Mononuclear cell (primary cell): ENCODE data around the gene NFRKB. TPM values are rescaled to one million over a fixed set of nuclear protein-coding genes. Genes with fewer than 3 reads are reported as not detected.

Source experiments
- H3K27me3 ChIP-seq: 2 replicates; pipeline ENCODE4 v1.6.0; 2011; ENCODE audit warnings: low read length, control low read depth; ENCODE audit not compliant: insufficient read depth
- H3K4me1 ChIP-seq: 2 replicates; pipeline ENCODE4 v1.5.1; 2011; ENCODE audit warnings: mild to moderate bottlenecking, low read length, control low read depth; ENCODE audit not compliant: insufficient read depth
- H3K4me3 ChIP-seq: 2 replicates; pipeline ENCODE4 v1.5.1; 2011; ENCODE audit warnings: mild to moderate bottlenecking, low read length, moderate library complexity
- H3K9me3 ChIP-seq: 2 replicates; pipeline ENCODE4 v1.5.1; 2011; ENCODE audit warnings: low read depth, mild to moderate bottlenecking, control low read depth, low read length
- total RNA-seq: library from RNA; depleted of rRNA; stranded (reverse); fragments of >200 nt; gene quantifications from one replicate; pipeline ENCODE4 v1.2.3, GENCODE V29; 2012

Gene NFRKB
- total RNA-seq, result 38.0 TPM

DNA sequence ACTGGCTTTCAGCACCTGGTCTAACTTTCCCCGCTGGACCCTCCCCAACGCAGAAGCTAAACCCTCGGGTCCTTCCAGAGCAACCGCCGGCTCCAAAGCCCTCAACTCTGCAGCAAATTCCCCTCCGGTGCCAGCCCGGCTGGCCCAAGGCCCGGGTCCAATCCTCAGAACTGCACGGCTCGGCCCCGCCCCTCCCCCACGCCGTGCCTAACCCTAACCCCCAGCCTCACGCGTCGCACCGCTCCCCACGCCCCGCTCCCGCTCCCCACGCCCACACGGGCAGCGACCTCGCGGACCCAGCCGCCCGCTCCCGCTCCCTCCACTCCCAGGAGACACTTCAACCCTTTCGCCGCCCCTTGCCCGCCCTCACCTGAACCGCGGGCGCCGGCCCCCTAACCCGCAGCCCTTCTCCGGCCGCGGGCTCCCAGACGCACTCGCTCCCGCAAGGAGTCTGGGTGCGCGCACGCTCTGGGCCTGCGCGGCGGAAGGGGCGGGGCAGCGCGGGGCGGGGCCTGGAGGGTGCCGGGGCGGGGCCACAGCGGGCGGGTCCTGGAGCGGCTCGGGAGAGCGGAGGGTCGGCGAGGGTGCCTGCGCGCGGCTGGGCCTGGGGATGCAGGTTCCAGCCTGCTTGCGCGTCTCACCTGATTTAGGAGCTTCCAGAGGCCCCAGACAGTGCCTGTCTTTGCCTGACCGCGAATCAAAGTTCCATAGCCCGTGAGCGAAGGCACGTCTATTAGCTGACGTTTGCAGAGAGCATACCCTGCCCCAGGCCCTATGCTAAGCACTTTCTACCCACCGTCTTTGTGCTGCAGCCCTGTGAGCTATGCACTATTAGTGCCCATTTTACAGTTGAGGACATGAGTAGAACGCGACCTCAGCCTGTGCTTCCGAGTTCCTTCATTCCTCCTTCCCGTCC is at the start of gene NFRKB:
Gene NFRKB, minus strand, starts transcription at position 453 of the 916 bp plus-strand sequence. CDS start 2,729 bp downstream, outside the sequence.
- H3K27me3 ChIP-seq, result no peaks in the 10 kb centered on the region
- H3K4me1 ChIP-seq, result peaks cover 21% of the 10 kb centered on the region
- peak within 1 kb of the TSS; percentile 84 for H3K4me3 ChIP-seq
- H3K9me3 ChIP-seq, result no peaks in the 10 kb centered on the region

DNA sequence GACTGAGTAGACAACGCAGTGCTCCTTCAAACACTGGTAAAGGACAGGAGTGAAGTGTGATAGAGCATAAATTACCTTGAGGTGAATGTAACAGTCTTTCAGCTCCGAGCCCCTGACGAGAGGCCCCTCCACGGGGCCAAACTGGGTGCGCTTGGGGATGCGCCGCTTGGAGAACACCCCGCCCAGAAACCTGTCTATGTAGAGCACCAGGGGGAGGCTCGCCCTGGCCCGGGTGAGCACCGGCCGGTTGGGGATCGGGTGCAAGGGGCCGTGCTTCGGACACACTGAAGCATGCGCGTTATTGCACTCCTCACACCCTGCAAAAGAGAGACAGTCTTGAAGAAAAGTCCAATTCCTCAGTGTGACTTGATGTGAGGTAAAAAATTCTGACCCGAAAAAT is 49.3 kb upstream of the NFRKB start:
- no peak overlapping the region for H3K4me3 ChIP-seq
- H3K27me3 ChIP-seq, result no peaks in the 10 kb centered on the region
- H3K4me1 ChIP-seq, result peaks cover 27% of the 10 kb centered on the region
- H3K9me3 ChIP-seq, result no peaks in the 10 kb centered on the region

DNA sequence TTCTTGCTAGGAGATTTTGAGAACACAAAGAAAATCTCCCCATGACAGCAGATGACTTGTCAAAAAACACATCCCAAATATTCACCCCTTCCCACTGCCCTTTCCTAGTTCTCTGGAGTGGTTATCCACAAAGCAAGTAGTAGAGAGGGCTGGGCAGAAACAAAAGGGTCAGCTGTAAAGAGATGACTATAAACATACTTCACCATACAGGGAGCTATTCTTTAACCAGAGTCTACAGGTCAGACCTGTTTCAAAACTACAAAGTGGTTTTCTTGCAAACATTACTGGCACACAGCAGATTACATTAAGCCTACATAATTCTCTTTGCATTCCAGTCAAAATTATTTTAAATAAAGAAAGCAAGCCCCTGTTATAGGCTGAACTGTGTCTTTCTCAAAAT is 47.7 kb upstream of the NFRKB start:
- no peak overlapping the region for H3K4me3 ChIP-seq
- peaks cover 11% of the 10 kb centered on the region for H3K4me1 ChIP-seq
- H3K27me3 ChIP-seq, result no peaks in the 10 kb centered on the region
- no peaks in the 10 kb centered on the region for H3K9me3 ChIP-seq

DNA sequence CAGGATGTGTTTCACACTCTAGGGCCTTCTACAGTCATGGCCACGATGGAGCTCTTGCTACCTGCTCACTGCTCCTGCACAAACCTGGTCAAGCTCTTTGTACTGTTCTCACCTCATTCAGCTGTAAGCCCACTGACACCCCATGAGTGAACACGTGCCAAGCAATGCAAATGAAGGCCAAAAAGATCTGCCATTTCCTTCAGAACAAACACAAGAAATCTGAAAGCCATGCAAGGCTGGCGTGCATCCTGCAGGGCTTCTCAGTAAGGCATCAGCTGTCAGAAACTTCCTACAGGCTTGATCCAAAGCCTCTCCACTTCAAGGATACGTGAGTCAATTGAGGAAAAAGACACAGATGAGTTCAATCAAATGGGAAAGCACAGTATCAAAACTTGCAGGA is 44.1 kb upstream of the NFRKB start:
- Histone ChIP-seq H3K27me3 (no peaks in the 10 kb centered on the region), H3K4me3 (no peak overlapping the region), H3K9me3 (no peaks in the 10 kb centered on the region), H3K4me1 (no peaks in the 10 kb centered on the region)

DNA sequence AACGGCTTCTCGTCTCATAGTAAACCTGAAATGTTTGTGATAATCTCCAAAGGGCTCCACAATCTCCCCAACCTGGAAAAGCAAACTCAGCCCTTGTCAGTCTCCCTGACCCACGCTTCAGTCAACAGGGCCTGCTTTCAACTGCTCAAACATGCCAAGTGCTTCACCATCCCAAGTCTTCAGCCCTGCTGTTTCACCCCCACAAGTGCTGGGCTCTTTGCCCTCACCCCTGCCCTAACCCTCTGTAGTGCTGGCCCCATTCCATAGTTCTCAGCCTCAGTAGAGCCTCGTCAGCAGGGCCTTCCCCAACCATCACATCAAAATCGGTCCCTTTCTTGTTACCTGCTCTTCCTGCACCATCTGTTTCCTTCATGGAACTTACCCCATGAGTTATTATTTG is 43.4 kb upstream of the NFRKB start:
- H3K4me3 ChIP-seq, result no peak overlapping the region
- H3K4me1 ChIP-seq, result no peaks in the 10 kb centered on the region
- no peaks in the 10 kb centered on the region for H3K9me3 ChIP-seq
- no peaks in the 10 kb centered on the region for H3K27me3 ChIP-seq

DNA sequence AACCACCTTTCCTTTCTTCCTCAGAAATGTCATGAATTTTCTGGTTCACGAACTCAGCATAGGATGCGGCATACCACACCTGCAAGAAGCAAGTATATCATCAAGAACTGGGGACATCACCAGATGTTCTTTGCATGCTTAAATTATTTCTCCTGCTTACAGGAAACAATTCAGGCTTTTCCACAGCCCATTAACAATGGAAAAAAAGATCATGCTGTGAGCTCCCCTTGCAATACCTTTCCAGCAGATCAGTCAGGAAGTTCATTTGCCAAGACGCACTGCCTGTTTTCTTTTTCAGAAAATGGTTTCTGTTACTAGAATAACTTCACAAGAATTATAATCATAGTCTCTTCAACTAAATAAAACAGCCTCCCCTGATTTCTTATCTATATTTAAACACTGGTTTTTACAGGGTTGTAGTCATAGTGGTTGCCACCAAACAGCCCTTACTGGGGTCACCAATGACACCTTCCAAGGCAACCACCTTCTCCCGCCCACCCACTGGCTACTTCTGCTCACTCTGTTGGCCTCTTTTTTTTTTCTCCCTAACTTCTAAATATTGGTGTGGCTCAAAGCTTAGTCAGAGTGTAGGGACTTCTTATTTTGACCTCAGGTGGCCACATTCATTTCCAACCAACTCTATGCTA is 42.3 kb upstream of the NFRKB start:
- H3K4me3 ChIP-seq, result no peak overlapping the region
- H3K27me3 ChIP-seq, result no peaks in the 10 kb centered on the region
- no peaks in the 10 kb centered on the region for H3K4me1 ChIP-seq
- H3K9me3 ChIP-seq, result no peaks in the 10 kb centered on the region

DNA sequence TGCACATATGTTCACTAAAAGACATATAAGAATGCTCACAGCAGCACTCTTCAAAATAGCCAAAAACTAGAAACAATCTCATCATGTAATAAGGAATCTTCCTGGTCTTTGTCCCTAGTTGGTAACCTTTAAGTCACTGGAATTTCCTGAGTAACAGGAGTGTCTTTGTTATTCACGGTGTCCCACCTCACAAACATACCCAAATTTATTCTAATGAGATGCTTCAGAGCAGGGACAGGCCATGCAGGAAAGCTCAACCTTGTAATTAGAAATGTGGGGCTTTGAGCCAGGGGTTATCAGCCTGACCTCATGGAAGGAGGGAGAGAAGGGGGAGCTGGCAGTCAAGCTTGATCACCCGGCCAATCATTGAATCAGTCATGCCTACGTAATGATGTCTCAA is 40.3 kb upstream of the NFRKB start:
- Histone ChIP-seq H3K4me1 (peaks cover 6% of the 10 kb centered on the region), H3K4me3 (no peak overlapping the region), H3K27me3 (no peaks in the 10 kb centered on the region), H3K9me3 (no peaks in the 10 kb centered on the region)

DNA sequence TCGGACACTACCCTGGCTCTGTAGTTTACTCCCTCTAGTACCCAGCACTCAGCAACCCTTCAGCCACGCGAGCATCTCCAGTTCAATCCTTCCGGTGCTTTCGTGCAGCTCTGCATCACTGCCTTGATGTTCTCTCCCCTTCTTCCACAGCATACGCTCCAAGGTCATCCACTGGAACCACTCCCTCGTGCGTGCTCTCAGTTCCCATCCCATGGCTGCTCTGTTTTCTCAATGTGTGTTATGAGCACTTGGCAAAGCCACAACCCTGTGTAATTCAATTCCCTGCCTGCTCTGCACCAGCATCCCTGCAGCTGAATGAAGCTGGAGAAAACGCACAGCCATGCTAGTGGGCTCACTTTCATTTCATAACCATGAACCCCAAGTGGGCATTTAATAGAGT is 38.5 kb upstream of the NFRKB start:
- no peaks in the 10 kb centered on the region for H3K9me3 ChIP-seq
- peaks cover 24% of the 10 kb centered on the region for H3K4me1 ChIP-seq
- H3K4me3 ChIP-seq, result no peak overlapping the region
- no peaks in the 10 kb centered on the region for H3K27me3 ChIP-seq

DNA sequence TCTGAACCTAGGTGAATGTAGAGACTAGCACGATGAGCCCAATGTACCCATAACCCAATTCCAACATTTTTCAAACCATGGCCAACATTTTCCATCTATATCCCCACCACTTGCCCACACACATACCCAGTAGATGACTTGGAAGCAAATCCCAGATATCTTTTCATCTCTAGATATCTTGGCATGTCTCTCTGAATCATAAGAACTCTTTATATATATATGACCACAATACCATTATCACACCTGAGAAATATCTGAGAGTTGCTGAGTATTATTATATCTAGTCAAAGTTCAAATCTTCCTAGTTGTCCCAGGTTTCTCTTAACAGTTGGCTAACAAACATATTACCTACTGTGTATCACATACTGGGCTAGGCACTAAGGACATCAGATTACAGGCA is 37.9 kb upstream of the NFRKB start:
- Histone ChIP-seq H3K4me1 (peaks cover 29% of the 10 kb centered on the region), H3K9me3 (no peaks in the 10 kb centered on the region), H3K27me3 (no peaks in the 10 kb centered on the region), H3K4me3 (no peak overlapping the region)

DNA sequence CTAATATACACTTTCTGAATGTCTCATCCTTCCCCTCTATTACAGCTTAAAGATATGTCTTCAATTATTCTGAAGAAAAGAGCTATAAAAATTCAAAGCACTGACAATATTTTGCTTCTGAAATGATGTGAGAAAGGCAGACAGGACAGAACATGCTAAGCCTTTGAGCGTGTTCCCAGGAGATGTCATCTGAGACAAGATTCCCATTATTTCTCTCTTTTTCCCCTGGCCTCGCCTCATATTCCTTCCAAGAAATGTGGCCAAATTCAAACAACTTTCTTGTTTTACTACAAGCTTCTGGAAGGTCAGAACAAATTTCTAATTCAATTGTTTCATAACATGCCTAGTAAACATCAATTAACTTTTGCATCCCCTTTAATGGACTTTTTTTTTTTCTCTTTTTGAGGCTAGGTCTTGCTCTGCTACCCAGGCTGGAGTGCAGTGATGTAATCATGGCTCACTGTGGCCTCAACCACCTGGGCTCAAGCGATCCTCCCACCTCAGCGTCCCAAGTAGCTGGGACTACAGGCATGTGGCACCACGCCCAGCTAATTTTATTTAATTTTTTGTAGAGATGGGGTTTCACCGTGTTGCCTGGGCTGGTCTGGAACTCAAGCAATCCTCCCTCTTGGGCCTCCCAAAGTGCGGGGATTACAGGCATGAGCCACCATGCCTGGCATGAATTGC is 37.1 kb upstream of the NFRKB start:
- Histone ChIP-seq H3K4me1 (peaks cover 29% of the 10 kb centered on the region), H3K27me3 (no peaks in the 10 kb centered on the region), H3K9me3 (no peaks in the 10 kb centered on the region), H3K4me3 (no peak overlapping the region)

DNA sequence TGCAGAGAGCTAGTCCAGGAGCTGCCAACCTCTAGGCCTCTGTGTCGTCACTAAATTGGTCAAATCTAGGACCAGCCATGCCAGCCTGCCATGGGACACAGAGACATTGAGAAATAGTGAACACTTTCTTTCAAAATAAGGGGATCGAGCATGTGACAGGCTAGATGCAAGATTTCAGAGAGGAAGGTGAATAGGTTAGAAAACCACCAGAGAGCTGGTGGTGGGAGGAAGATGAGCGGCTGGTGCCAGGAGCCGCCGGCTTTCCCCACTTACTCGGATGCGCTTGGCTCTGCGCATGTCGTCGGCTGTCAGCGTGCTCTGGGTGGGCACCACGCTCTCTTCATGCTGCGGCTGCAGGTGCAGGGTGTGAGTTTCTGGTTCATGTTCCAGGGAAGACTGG is 35.4 kb upstream of the NFRKB start:
- H3K27me3 ChIP-seq, result no peaks in the 10 kb centered on the region
- H3K4me1 ChIP-seq, result peaks cover 29% of the 10 kb centered on the region
- no peak overlapping the region for H3K4me3 ChIP-seq
- H3K9me3 ChIP-seq, result no peaks in the 10 kb centered on the region

DNA sequence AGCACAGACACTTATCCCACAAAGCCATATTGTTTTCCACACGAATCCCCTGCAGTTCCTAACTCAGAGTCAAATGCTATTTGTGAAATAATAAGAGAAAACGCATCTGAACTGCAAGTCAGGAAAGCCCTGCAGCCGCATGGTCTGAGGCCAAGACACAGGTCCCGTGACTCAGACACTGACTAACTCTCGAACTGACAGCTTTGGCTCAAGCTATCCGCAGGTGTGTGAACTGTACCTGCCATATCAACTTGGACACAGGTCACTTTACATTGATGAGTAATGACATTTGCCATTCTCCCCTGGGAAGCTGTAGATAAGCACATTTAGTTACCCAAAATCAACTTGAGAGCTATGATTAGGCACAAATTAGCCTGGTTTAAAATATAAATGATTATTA is 34.9 kb upstream of the NFRKB start:
- Histone ChIP-seq H3K4me3 (no peak overlapping the region), H3K9me3 (no peaks in the 10 kb centered on the region), H3K4me1 (peaks cover 29% of the 10 kb centered on the region), H3K27me3 (no peaks in the 10 kb centered on the region)

DNA sequence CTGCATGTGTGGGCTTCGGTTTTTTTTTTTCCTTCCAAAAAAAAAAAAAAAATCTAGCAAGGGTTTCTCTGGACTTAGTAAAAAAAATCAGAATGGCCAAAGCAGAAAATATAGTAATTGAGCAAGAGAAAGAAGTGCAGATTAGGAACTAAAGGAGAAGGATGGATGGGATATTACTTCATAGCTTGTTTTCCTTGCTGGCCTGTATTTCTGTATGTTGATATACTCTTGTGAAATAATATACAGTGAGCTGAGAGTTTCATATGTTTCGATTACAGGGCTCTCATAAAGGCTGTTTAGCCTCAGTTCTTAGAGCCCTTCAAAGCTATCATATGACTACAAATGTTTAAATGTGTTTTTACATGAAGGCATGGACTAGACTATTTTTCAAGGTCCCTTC is 34.3 kb upstream of the NFRKB start:
- Histone ChIP-seq H3K4me3 (no peak overlapping the region), H3K4me1 (peaks cover 29% of the 10 kb centered on the region), H3K9me3 (no peaks in the 10 kb centered on the region), H3K27me3 (no peaks in the 10 kb centered on the region)

DNA sequence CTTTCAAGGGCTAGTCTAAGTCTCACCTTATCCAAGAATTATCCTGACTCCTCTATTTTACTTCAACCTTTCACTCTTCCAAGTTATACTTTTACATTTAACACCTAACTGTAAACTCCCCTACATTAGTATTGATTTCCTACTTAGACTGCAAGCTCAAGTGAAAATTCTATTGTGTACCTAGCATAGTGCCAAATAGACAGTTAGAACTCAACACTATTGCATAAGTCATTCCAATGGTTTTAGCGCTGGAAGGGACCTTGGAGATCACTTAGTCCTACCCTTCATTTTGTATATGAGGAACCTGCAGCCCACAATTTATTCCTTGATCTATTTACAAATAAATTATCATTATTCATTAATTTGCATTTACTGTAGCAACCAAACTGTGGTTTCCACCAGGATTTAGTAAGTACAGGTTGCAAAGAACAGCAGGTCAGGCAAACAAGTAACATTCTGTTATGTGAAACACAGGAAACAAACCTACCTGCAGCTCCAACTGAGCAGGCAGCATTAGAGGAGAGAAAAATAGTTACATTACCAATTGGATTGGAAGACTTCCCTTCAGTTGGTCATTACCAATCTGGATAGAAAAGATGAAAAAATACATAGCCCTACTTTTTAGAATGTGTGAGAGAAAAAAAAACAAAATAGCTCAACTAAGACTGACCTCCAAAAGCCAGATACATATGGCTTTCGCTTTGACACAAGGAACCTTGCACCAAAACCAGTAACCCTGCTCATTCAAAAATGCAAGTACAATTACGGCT is 33.7 kb upstream of the NFRKB start:
- H3K4me1 ChIP-seq, result peaks cover 29% of the 10 kb centered on the region
- no peaks in the 10 kb centered on the region for H3K9me3 ChIP-seq
- H3K27me3 ChIP-seq, result no peaks in the 10 kb centered on the region
- H3K4me3 ChIP-seq, result no peak overlapping the region

DNA sequence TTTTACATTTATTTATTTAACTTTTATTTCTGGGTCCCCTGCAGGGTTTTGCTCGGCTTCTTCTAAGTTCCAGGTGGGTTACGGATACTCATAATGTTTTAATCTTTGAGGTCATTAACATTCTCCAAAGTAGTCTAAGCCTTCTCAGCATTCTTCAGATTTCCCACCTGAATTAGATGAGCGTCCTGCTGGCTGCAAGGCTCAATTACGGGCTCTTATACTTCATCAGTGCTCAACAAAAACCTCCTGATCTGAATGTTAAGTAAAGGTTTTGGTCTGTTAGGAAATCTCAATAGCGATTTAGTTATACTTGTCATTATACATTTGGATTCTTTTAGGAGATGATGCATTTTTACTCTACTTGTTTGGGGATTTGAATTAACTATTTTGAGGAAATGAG is 27.3 kb upstream of the NFRKB start:
- no peaks in the 10 kb centered on the region for H3K27me3 ChIP-seq
- H3K4me1 ChIP-seq, result peaks cover 16% of the 10 kb centered on the region
- H3K9me3 ChIP-seq, result no peaks in the 10 kb centered on the region
- no peak overlapping the region for H3K4me3 ChIP-seq
